ENCODE measurements around the gene CC2D2B. TPM values are rescaled to one million over a fixed set of nuclear protein-coding genes. Genes with fewer than 3 reads are reported as not detected.
"Not testable (repeated sequence)": the region's sequence is repeated elsewhere in the genome, so short reads cannot be mapped to it uniquely, and the experiment has no call there.

CC2D2B gene
- total and polyA plus RNA-seq, 2 donors from 2014 or later: 0.80 to 2.5 TPM

GRCh38 chr10:95889830-95890229, 17.9 kb upstream of the CC2D2B start:
- Histone ChIP-seq H3K27me3 (ENCODE audit: control insufficient read depth, insufficient read depth, low read length) (no peaks in the 10 kb centered on the region), H3K36me3 (ENCODE audit: control insufficient read depth in 2 of 3, insufficient read depth in 3 of 3, low read length in 3 of 3) (no peaks in the 10 kb centered on the region), H3K4me1 (ENCODE audit: control insufficient read depth in 2 of 3, insufficient read depth in 2 of 3, low read depth in 1 of 3, low read length in 3 of 3) (peaks cover 0 to 3% (median 0%) of the 10 kb centered on the region in 3 donors), H3K4me3 (ENCODE audit: low read length in 3 of 3) (no peak overlapping the region), H3K9me3 (ENCODE audit: control insufficient read depth in 2 of 3, insufficient read depth in 1 of 3, low read length in 3 of 3) (no peaks in the 10 kb centered on the region), H3K27ac (ENCODE audit: low read depth in 2 of 2, low read length in 2 of 2) (no peak overlapping the region), H3K9ac (ENCODE audit: low read length in 3 of 3) (no peak overlapping the region)
- FAIRE-seq (no peak), DNase-seq (no peak)
- TF ChIP-seq CTCF (IDR thresholded peaks at IDR 0.05; ENCODE audit: borderline replicate concordance, extremely low read depth, insufficient read depth): no peak
- intact Hi-C loops (cut with DNase I): no loop called here

GRCh38 chr10:95896071-95896850, 11.5 kb upstream of the CC2D2B start:
- FAIRE-seq: no peak
- intact Hi-C loops (cut with DNase I): no loop called here

GRCh38 chr10:95905897-95906580, 1.7 kb upstream of the CC2D2B start:
- H3K36me3 ChIP-seq (ENCODE audit: control insufficient read depth in 2 of 3, insufficient read depth in 3 of 3, low read length in 3 of 3); H3K27ac ChIP-seq (ENCODE audit: low read depth in 2 of 2, low read length in 2 of 2); H3K27me3 ChIP-seq (ENCODE audit: control insufficient read depth, insufficient read depth, low read length); intact Hi-C loops (cut with DNase I); H3K9me3 ChIP-seq (ENCODE audit: control insufficient read depth in 2 of 3, insufficient read depth in 1 of 3, low read length in 3 of 3); H3K4me3 ChIP-seq (ENCODE audit: low read length in 3 of 3); H3K4me1 ChIP-seq (ENCODE audit: control insufficient read depth in 2 of 3, insufficient read depth in 2 of 3, low read depth in 1 of 3, low read length in 3 of 3); FAIRE-seq; H3K9ac ChIP-seq (ENCODE audit: low read length in 3 of 3): not testable (repeated sequence)
- DNase-seq: peak in 1 of 5 donors; percentile 33

More at GRCh38 chr10:95896071-95896850, 11.5 kb upstream of the CC2D2B start:
- Histone ChIP-seq H3K4me3 (ENCODE audit: low read length in 3 of 3) (no peak overlapping the region), H3K9ac (ENCODE audit: low read length in 3 of 3) (no peak overlapping the region), H3K36me3 (ENCODE audit: control insufficient read depth in 2 of 3, insufficient read depth in 3 of 3, low read length in 3 of 3) (peaks cover 0 to 20% (median 5%) of the 10 kb centered on the region in 3 donors), H3K9me3 (ENCODE audit: control insufficient read depth in 2 of 3, insufficient read depth in 1 of 3, low read length in 3 of 3) (no peaks in the 10 kb centered on the region), H3K27ac (ENCODE audit: low read depth in 2 of 2, low read length in 2 of 2) (no peak overlapping the region), H3K4me1 (ENCODE audit: control insufficient read depth in 2 of 3, insufficient read depth in 2 of 3, low read depth in 1 of 3, low read length in 3 of 3) (no peaks in the 10 kb centered on the region), H3K27me3 (ENCODE audit: control insufficient read depth, insufficient read depth, low read length) (no peaks in the 10 kb centered on the region)
- no peak for TF ChIP-seq CTCF (IDR thresholded peaks at IDR 0.05; ENCODE audit: borderline replicate concordance, extremely low read depth, insufficient read depth)
- DNase-seq: no peak
